Activated CD4-positive, alpha-beta T cell treated with anti-CD3 and anti-CD28 coated beads, Interleukin-10, Interleukin-2, amounts not matched to agents 100 ng/mL and 50 ng/mL, durations not matched to agents 16 hours and 8 hours (primary cell): Measurements from ENCODE around the gene NOB1.
"Not testable (repeated sequence)": the region's sequence is repeated elsewhere in the genome, so short reads cannot be mapped to it uniquely, and the experiment has no call there.

ENCODE experiments used
- DNase-seq: peaks from one replicate; pipeline ENCODE4 v3.0.0-alpha.2; 2020

Gene NOB1

DNA sequence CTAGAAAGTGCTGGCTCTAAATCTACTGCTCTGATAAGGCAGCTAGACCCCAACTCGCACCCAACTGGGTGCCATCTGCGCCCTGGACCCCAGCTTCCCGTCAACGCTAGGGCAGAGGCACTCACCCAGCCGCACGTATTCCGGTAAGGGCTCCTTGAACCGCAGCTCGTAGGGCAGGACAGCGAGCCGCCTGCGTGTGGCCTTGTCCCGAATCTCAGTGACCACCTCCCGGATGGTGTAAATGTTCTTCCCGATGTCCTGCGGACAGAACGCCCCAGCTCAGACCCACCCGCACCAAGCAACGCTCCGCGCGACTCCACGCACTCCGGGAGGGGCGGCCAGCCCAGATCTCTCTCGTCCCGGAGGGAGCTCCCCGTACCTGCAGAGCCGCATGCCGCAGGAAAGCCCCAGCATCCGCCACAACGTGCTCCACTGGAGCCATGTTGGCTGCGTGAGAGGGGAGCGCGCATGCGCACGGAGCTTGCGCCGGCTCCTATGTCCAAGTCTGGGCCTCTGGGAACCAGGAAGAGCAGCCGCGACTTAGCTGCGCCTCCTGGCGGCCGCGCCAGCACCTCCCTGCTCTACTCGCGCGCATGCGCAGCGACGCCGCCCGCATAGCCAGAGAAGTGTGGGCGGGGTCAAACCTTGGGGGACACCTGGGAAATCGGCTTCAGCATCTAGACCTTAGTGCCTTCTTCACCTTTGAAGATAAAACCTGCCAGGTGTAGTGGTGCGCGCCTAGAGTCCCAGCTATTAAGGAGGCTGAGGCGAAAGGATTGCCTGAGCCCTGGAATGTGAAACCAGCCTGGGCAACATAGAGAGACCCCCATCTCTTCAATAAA, at the start of gene NOB1:
TSS of gene NOB1 (minus strand) at position 458 of the 842 bp plus-strand sequence. CDS start at position 442, 16 bp downstream.
- DNase-seq, result peak; percentile 99

DNA sequence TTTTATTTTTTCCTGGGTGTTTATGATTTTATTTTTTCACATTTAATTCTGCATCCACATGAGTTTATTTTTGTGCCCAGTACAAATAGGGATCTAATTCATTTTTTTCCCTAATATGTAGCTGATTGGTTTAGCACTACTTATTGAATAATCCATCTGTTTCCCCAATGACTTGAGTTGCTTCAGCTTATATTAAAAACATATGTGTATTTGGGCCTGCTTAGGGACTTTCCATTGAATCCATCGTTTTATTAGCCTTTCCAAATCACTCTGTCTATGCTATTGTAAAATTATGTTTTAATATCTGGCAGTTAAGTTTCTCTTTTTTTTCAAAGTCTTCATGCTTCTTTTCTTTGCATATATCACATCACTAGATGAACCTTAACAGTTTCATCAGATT, 49.6 kb upstream of the NOB1 start:
- DNase-seq, result no peak

- DNase-seq, result no peak
Measured at GRCh38 chr16:69799611-69800031, 44.9 kb upstream of the NOB1 start.

DNA sequence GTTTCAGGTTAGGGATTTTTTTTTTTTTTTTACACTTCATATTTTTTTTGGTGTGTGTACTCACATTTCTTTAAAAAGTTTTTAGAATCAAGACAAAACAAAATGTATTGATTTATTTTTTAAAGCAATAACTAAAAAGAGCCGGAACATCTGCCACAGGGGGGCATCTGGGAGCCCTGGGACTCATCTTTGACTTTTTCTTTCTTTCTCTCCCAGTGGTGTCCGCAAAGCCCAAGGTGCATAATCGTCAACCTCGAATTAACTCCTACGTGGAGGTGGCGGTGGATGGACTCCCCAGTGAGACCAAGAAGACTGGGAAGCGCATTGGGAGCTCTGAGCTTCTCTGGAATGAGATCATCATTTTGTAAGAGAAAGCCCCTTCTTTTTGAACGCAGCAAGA, 43.7 kb upstream of the NOB1 start:
- no peak for DNase-seq

DNA sequence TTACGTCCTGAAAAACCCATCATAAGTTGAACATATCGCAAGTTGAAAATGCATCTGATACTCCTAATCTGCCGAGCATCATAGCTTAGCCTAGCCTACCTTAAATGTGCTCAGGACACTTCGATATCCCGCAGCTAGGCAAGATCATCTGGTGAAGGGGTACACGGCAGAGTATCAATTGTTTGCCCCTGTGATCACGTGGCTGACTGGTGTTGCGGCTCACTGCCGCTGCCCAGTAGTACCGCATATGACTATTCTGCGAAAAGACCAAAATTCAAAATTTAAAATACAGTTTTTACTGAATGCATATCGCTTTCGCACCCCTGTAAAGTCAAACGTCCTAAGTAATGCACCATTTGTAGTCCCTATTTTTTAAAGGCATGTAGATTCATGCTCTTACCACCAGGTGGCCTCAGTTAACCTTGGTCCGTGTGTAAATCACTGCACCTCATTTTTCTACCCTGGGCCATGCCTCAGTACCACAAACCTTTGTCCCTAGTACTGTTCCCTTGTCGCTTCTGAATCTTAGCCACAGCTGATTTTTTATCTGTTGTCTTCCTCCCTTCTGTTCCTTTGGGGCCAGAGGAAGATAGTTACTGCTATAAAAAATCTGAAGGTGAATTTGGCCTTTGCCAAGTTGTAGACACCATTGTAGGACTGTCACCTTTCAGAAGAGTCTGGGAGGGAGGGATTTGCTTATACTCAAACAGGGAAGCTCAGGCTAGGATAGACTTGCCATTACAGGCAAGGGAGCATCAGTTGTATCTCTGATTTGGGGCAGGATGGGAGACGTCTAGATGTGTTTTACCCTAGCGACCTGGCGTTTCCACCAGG, 41.8 kb upstream of the NOB1 start:
- peak; percentile 57 for DNase-seq

GRCh38 chr16:69794486-69794885, 39.8 kb upstream of the NOB1 start:
- no peak for DNase-seq

DNA sequence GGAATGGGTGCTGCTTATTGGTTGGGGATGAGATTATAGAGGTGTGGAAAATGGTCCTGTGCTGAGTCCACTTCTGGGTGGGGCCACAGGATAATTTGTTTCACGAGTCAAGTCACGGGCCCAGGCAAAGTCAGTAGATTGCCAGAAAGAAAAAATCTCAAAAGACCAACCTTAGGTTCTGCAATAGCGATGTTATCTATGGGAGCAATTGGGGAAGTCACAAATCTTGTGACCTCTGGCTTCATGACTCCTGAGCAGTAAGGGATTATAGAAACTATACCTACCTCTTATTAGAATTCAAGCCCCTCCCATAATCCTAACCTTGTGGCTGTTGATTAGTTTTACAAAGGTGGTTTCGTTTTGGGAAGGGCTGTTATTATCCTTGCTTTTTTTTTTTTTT, 38.8 kb upstream of the NOB1 start:
- no peak for DNase-seq

DNA sequence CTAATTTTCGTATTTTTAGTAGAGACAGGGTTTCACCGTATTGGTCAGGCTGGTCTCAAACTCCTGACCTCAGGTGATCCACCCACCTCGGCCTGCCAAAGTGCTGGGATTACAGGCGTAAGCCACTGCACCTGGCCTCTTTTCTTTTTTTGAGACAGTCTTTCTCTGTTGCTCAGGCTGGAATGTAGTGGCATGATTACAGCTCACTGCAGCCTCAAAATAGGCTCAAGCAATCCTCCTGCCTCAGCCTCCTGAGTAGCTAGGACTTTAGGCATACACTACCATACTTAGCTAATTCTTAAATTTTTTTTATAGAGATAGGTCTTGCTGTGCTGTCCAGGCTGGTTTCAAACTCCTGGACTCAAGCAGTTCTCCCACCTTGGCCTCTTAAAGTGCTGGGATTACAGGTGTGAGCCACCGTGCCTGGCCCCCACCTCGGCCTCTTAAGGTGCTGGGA, 36.7 kb upstream of the NOB1 start:
- DNase-seq, result not testable (repeated sequence)

GRCh38 chr16:69787883-69788282, 33.2 kb upstream of the NOB1 start:
- DNase-seq, result no peak

DNA sequence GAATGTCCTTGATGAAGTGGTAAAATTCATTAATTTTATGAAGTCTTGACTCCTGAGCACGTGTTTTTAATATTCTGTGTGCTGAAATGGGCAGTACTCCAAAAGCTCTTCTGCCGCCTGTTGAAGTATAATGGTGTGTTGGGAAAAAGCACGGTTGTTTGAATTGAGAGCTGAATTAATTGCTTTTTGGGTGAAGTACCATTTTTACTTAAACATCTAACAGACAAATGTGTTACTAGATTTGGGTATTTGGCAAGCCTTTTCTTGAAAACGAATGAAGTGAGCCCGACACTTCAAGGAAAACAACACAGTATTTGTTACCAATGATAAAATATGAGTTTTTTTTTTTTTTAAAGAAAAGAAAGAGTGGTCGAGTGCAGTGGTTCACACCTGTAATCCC, 29.9 kb upstream of the NOB1 start:
- no peak for DNase-seq

DNA sequence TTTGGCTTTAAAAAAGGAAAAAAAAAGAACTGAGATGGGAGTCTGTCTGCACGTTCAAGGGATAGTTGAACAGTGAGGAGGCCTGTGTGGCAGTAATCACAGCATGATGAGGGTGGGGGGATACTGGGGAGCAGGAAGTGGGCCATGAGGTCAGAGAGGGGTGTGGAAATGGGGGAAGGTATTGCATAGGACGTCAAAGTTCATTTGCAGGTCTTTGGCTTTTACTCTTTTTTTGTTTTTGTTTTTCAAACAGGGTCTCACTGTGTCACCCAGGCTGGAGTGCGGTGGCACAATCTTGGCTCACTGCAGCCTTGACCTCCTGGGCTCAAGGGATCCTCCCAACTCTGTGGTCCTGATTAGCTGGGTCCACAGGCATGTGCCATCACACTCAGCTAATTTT, 26.4 kb upstream of the NOB1 start:
- no peak for DNase-seq

DNA sequence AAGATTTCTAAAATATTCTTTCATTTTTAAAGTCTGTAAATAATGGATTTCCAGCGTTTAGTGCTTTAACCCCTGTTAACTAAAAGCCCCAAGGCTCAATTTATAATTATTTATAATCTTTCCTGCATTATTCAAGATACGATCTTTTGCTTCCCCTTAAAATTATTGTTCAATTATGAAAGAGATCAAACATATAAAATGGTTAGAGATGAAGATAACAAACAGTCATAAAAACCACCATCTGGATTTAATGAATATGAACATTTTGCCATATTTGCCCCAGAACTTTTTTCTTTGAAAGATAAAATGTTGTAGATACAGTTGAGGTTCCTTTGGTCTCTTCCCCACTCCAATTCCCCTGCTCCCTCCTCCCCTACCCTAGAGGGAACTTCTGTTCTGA, 25.0 kb upstream of the NOB1 start:
- DNase-seq, result no peak

GRCh38 chr16:69775563-69775962, 20.8 kb upstream of the NOB1 start:
- DNase-seq, result no peak

DNA sequence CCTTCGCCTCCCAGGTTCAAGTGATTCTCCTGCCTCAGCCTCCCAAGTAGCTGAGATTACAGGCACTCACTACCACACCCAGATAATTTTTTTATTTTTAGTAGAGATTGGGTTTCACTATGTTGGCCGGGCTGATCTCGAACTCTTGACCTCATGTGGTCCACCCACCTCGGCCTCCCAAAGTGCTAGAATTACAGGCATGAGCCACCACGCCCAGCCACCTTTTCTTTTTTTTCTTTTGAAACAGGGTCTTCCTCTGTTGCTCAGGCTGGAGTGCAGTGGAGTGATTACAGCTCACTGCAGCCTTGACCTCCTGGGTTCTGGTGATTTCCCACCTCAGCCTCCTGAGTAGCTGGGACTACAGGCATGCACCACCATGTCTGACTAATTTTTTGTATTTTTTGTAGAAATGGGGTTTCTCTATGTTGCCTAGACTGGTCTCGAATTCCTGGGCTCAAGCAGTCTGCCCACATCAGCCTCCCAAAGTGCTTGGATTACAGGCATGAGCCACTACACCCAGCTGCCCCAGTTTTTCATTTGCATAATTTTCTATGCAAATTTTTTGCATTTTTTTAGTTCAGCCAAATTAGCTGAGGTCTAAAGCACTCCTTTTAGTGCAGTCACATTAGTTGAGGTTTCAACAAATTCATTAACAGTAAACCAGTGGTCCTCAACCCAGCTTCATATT, 18.7 kb upstream of the NOB1 start:
- DNase-seq, result no peak

- no peak for DNase-seq
Measured at GRCh38 chr16:69771651-69771967, 16.9 kb upstream of the NOB1 start.

GRCh38 chr16:69769404-69769803, 14.7 kb upstream of the NOB1 start:
- no peak for DNase-seq

- DNase-seq, result no peak
Measured at GRCh38 chr16:69768666-69769065, 13.9 kb upstream of the NOB1 start.

GRCh38 chr16:69767459-69768229, 12.9 kb upstream of the NOB1 start:
- DNase-seq, result peak; percentile 22

GRCh38 chr16:69763599-69763942, 8.8 kb upstream of the NOB1 start:
- no peak for DNase-seq

GRCh38 chr16:69762814-69763598, 8.3 kb upstream of the NOB1 start:
- DNase-seq, result no peak

GRCh38 chr16:69761983-69762813, 7.5 kb upstream of the NOB1 start, which contains the start of gene WWP2:
Gene WWP2 (plus strand): TSS chr16:69762332. CDS start chr16:69787011, 24,679 bp downstream.
- DNase-seq, result peak; percentile 80
